Loucy (cell line): ENCODE results near the gene SYNRG.

Experiments used
- H2AFZ ChIP-seq: fragments of 200-600 bp; sonication (generic); 2 replicates; pipeline ENCODE4 v1.6.0; 2016; ENCODE audit warnings: antibody characterized with exemption, mild to moderate bottlenecking, low read length, moderate library complexity
- H3F3A ChIP-seq: fragments of 200-600 bp; 2 replicates; pipeline ENCODE4 v1.6.0; 2016; ENCODE audit warnings: antibody characterized with exemption, low read depth, mild to moderate bottlenecking
- H3K27me3 ChIP-seq: fragments of 200-600 bp; sonication (generic); 2 replicates; pipeline ENCODE4 v1.6.1; 2014; ENCODE audit warnings: low read length, mild to moderate bottlenecking; ENCODE audit not compliant: insufficient read depth, poor library complexity, severe bottlenecking
- H3K36me3 ChIP-seq: fragments of 200-600 bp; sonication (generic); 2 replicates; pipeline ENCODE4 v1.6.1; 2016; ENCODE audit warnings: low read length; ENCODE audit not compliant: insufficient read depth
- H3K4me1 ChIP-seq: fragments of 200-600 bp; sonication (generic); 2 replicates; pipeline ENCODE4 v1.5.1; 2014; ENCODE audit warnings: low read length, mild to moderate bottlenecking; ENCODE audit not compliant: insufficient read depth, poor library complexity, severe bottlenecking
- H3K4me2 ChIP-seq: fragments of 200-600 bp; sonication (generic); 2 replicates; pipeline ENCODE4 v1.6.0; 2014; ENCODE audit warnings: antibody characterized with exemption, low read length, low read depth, mild to moderate bottlenecking; ENCODE audit not compliant: poor library complexity, severe bottlenecking
- H3K4me3 ChIP-seq: fragments of 200-600 bp; sonication (generic); 2 replicates; pipeline ENCODE4 v1.5.1; 2014; ENCODE audit warnings: low read length, mild to moderate bottlenecking, mixed read lengths; ENCODE audit not compliant: poor library complexity, severe bottlenecking
- H3K79me2 ChIP-seq: fragments of 200-600 bp; sonication (generic); 2 replicates; pipeline ENCODE4 v1.6.1; 2014; ENCODE audit warnings: low read length; ENCODE audit not compliant: insufficient read depth
- H3K9ac ChIP-seq: fragments of 200-600 bp; sonication (generic); 2 replicates; pipeline ENCODE4 v1.6.0; 2014; ENCODE audit warnings: mild to moderate bottlenecking, low read depth, low read length, moderate library complexity; ENCODE audit not compliant: poor library complexity, severe bottlenecking
- H3K9me2 ChIP-seq: fragments of 200-600 bp; sonication (generic); replicated peaks from 2 replicates; pipeline ENCODE4 v1.6.1; 2016; ENCODE audit warnings: low read depth, low read length, mixed read lengths
- H3K9me3 ChIP-seq: fragments of 200-600 bp; sonication (generic); 2 replicates; pipeline ENCODE4 v1.6.1; 2014; ENCODE audit warnings: mild to moderate bottlenecking, antibody characterized with exemption, low read length, low read depth; ENCODE audit not compliant: insufficient read depth
- H4K20me1 ChIP-seq: fragments of 200-600 bp; sonication (generic); 2 replicates; pipeline ENCODE4 v1.6.0; 2014; ENCODE audit warnings: antibody characterized with exemption, low read length, mild to moderate bottlenecking; ENCODE audit not compliant: insufficient read depth, poor library complexity, severe bottlenecking
- CTCF ChIP-seq: fragments of 200-600 bp; sonication (generic); conservative IDR thresholded peaks from 2 replicates; pipeline ENCODE4 v1.5.1; 2014; ENCODE audit warnings: mild to moderate bottlenecking, antibody characterized with exemption, low read length
- EZH2phosphoT487 ChIP-seq: fragments of 200-600 bp; IDR thresholded peaks from 2 replicates; pipeline ENCODE4 v1.6.1; 2018; ENCODE audit warnings: antibody characterized with exemption, mild to moderate bottlenecking, moderate library complexity, borderline replicate concordance

Gene SYNRG

GRCh38 chr17:37503148-37503547, 106.1 kb downstream of the SYNRG start:
- H3K4me2 ChIP-seq: no peak overlapping the region
- H3K36me3 ChIP-seq: no peaks in the 10 kb centered on the region; the same call in 1 of the 2 replicates
- no peaks in the 10 kb centered on the region for H3K9me3 ChIP-seq
- no peaks in the 10 kb centered on the region for H3K4me1 ChIP-seq
- H4K20me1 ChIP-seq: no peaks in the 10 kb centered on the region
- H3K27me3 ChIP-seq: no peaks in the 10 kb centered on the region
- no peaks in the 10 kb centered on the region for H3F3A ChIP-seq
- no peak overlapping the region for H3K4me3 ChIP-seq
- no peak overlapping the region for H2AFZ ChIP-seq
- TF ChIP-seq CTCF (no peak), EZH2phosphoT487 (no peak)
- no peaks in the 10 kb centered on the region for H3K9me2 ChIP-seq
- H3K79me2 ChIP-seq: peaks cover 78% of the 10 kb centered on the region
- no peak overlapping the region for H3K9ac ChIP-seq

- Histone ChIP-seq H3K79me2 (peaks cover 79% of the 10 kb centered on the region), H3K9me3 (no peaks in the 10 kb centered on the region), H3K27me3 (no peaks in the 10 kb centered on the region), H3K9ac (no peak overlapping the region), H3K36me3 (no peaks in the 10 kb centered on the region), H3F3A (no peaks in the 10 kb centered on the region), H4K20me1 (no peaks in the 10 kb centered on the region), H3K4me3 (no peak overlapping the region), H2AFZ (no peak overlapping the region), H3K4me2 (no peak overlapping the region), H3K4me1 (no peaks in the 10 kb centered on the region), H3K9me2 (no peaks in the 10 kb centered on the region)
- TF ChIP-seq EZH2phosphoT487 (no peak), CTCF (no peak)
Measured at GRCh38 chr17:37502009-37502936, 106.9 kb downstream of the SYNRG start.

GRCh38 chr17:37500378-37500777, 108.8 kb downstream of the SYNRG start:
- H2AFZ ChIP-seq: no peak overlapping the region
- no peaks in the 10 kb centered on the region for H3K9me3 ChIP-seq
- no peaks in the 10 kb centered on the region for H3K9me2 ChIP-seq
- H3K79me2 ChIP-seq: peaks cover 72% of the 10 kb centered on the region
- no peaks in the 10 kb centered on the region for H3F3A ChIP-seq
- H3K9ac ChIP-seq: no peak overlapping the region
- no peaks in the 10 kb centered on the region for H3K4me1 ChIP-seq
- H4K20me1 ChIP-seq: no peaks in the 10 kb centered on the region
- H3K4me2 ChIP-seq: no peak overlapping the region
- H3K27me3 ChIP-seq: no peaks in the 10 kb centered on the region
- no peak overlapping the region for H3K4me3 ChIP-seq
- TF ChIP-seq EZH2phosphoT487 (no peak), CTCF (no peak)
- no peaks in the 10 kb centered on the region for H3K36me3 ChIP-seq
